IPS-15b (cell line): ENCODE measurements around the gene RYK.
"Not testable (repeated sequence)": the region's sequence is repeated elsewhere in the genome, so short reads cannot be mapped to it uniquely, and the experiment has no call there.

Experiments used
- H3K27me3 ChIP-seq: one replicate; pipeline ENCODE4 v1.6.1; 2013; ENCODE audit warnings: low read length; ENCODE audit not compliant: control insufficient read depth, insufficient read depth
- H3K36me3 ChIP-seq: one replicate; pipeline ENCODE4 v1.6.1; 2013; ENCODE audit warnings: low read length; ENCODE audit not compliant: control insufficient read depth, insufficient read depth
- H3K4me1 ChIP-seq: one replicate; pipeline ENCODE4 v1.6.1; 2013; ENCODE audit warnings: mild to moderate bottlenecking, low read length; ENCODE audit not compliant: control insufficient read depth, insufficient read depth
- H3K4me3 ChIP-seq: one replicate; pipeline ENCODE4 v1.5.1; 2013; ENCODE audit warnings: low read depth, low read length
- H3K9ac ChIP-seq: one replicate; pipeline ENCODE4 v1.6.1; 2013; ENCODE audit warnings: low read depth, mild to moderate bottlenecking, low read length
- H3K9me3 ChIP-seq: one replicate; pipeline ENCODE4 v1.6.1; 2013; ENCODE audit warnings: mild to moderate bottlenecking, low read length; ENCODE audit not compliant: control insufficient read depth, insufficient read depth

Gene RYK

DNA sequence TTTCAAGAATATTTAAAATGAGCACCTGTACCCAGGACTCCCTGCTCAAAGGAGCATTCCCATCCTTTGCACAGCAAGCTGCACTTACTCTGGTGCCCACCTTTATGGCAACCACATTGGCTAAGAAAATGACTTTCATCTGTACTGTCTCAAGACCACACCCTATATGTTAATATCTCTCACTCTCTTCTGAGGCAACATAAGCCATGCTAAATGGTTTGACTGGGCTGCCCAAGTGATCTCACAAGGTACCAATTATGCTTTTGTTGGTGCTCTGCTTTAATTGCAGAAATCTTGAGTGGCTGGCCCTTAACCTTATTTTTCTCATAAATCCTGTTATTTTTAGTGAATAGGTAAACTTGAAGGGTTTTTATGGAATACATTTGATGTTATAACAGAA is 17.7 kb downstream of the RYK start:
- no peaks in the 10 kb centered on the region for H3K36me3 ChIP-seq
- no peaks in the 10 kb centered on the region for H3K9me3 ChIP-seq
- H3K4me3 ChIP-seq: no peak overlapping the region
- no peaks in the 10 kb centered on the region for H3K27me3 ChIP-seq
- peaks cover 6% of the 10 kb centered on the region for H3K4me1 ChIP-seq
- no peak overlapping the region for H3K9ac ChIP-seq

DNA sequence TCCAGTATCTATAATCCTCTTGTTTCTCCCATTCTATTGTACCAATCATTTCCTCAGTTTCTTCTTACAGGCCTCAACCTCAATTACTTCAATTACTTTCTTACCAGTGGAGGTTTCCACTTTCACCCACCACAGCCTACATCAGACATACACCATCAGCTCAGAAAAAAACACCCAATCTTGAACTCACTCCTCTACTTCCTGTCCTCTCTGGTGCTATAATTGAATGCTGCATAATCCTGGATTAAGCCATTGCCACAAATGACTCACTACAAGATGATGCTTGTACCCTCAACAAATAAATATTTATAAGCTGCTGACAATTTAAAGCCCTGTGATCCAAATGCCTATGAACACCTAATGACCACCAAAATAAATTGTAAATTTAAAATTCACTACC is 18.5 kb downstream of the RYK start:
- H3K4me1 ChIP-seq: peaks cover 2% of the 10 kb centered on the region
- H3K4me3 ChIP-seq: no peak overlapping the region
- no peaks in the 10 kb centered on the region for H3K27me3 ChIP-seq
- H3K9me3 ChIP-seq: no peaks in the 10 kb centered on the region
- no peak overlapping the region for H3K9ac ChIP-seq
- no peaks in the 10 kb centered on the region for H3K36me3 ChIP-seq

DNA sequence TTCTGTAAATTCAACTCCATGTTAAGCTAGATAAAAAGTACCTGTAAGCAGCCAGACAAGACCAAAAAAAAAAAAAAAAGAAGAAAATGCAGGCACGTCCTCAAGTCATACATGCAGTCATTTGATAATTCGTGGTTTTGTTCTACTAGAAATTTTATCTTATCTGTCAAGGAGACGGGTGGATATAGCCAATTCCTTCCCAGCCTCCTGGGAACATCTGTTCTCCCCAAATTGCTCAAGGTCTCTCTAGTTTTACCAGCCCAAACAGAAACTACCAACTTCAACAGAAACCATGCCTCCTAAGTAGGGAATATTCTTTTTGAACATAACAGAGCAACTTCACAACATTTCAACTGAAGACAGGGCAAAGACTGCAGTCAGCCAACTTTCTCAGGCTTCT is 19.5 kb downstream of the RYK start:
- Histone ChIP-seq H3K27me3 (no peaks in the 10 kb centered on the region), H3K4me1 (peaks cover 2% of the 10 kb centered on the region), H3K9ac (no peak overlapping the region), H3K4me3 (no peak overlapping the region), H3K9me3 (no peaks in the 10 kb centered on the region), H3K36me3 (no peaks in the 10 kb centered on the region)

GRCh38 chr3:134229038-134229437 is 21.6 kb downstream of the RYK start:
- H3K9me3 ChIP-seq: no peaks in the 10 kb centered on the region
- no peaks in the 10 kb centered on the region for H3K27me3 ChIP-seq
- H3K9ac ChIP-seq: no peak overlapping the region
- no peaks in the 10 kb centered on the region for H3K4me1 ChIP-seq
- no peaks in the 10 kb centered on the region for H3K36me3 ChIP-seq
- no peak overlapping the region for H3K4me3 ChIP-seq

GRCh38 chr3:134228479-134228878 is 22.2 kb downstream of the RYK start:
- no peaks in the 10 kb centered on the region for H3K36me3 ChIP-seq
- H3K4me3 ChIP-seq: no peak overlapping the region
- H3K9me3 ChIP-seq: no peaks in the 10 kb centered on the region
- no peak overlapping the region for H3K9ac ChIP-seq
- H3K27me3 ChIP-seq: no peaks in the 10 kb centered on the region
- peaks cover 3% of the 10 kb centered on the region for H3K4me1 ChIP-seq

DNA sequence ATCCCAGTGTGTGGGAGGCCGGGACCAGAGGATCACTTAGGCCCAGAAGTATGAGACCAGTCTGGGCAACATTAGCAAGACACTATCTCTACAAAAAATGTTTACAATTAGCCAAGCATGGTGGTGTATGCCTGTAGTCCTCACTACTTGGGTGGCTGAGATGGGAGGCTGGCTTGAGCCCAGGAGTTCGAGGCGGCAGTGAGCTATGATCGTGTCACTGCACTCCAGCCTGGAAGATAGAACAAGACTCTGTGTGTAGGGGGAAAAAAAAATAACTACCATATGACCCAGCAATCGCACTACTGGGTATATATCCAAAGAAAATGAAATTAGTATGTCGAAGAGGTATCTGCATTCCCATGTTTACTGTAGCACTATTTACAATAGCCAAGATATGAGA is 22.6 kb downstream of the RYK start:
- no peaks in the 10 kb centered on the region for H3K27me3 ChIP-seq
- no peak overlapping the region for H3K4me3 ChIP-seq
- H3K9ac ChIP-seq: no peak overlapping the region
- no peaks in the 10 kb centered on the region for H3K36me3 ChIP-seq
- H3K9me3 ChIP-seq: no peaks in the 10 kb centered on the region
- peaks cover 5% of the 10 kb centered on the region for H3K4me1 ChIP-seq

DNA sequence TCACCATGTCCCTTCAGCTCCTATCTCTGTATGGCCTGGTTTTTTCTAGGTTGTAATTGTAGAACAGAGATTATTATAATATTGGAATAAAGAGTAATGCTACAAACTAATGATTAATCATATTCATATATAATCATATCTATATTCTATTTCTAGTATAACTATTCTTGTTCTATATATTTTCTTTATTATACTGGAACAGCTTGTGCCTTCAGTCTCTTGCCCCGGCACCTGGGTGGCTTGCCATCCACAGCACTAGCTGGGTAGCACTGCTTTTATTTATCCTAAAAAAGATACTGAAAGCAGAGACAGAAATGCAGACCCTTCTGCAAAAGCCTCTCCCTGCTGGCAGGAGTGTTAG is 25.9 kb downstream of the RYK start:
- H3K27me3 ChIP-seq, H3K9ac ChIP-seq, H3K36me3 ChIP-seq, H3K4me1 ChIP-seq, H3K9me3 ChIP-seq, H3K4me3 ChIP-seq: not testable (repeated sequence)

DNA sequence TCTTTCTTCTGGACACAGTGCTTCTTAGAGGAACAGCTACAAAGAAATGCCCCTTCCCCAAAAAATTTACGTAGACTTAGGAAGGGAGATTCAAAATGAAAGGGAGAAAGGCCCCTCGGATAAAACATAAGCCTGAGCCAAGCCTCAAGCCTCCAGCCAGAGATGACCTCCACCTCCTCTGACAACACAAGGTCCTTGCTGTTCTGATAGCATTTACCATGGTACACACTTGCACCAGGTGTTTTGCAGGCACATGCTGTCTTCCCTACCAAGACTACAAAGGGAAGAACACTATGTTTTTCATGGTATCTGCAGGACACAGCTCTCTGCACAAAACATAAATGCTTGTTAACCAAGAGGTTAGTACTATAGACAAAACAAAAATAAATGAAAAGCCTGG is 27.8 kb downstream of the RYK start:
- Histone ChIP-seq H3K36me3 (no peaks in the 10 kb centered on the region), H3K4me3 (no peak overlapping the region), H3K27me3 (no peaks in the 10 kb centered on the region), H3K9ac (no peak overlapping the region), H3K9me3 (no peaks in the 10 kb centered on the region), H3K4me1 (peaks cover 5% of the 10 kb centered on the region)

DNA sequence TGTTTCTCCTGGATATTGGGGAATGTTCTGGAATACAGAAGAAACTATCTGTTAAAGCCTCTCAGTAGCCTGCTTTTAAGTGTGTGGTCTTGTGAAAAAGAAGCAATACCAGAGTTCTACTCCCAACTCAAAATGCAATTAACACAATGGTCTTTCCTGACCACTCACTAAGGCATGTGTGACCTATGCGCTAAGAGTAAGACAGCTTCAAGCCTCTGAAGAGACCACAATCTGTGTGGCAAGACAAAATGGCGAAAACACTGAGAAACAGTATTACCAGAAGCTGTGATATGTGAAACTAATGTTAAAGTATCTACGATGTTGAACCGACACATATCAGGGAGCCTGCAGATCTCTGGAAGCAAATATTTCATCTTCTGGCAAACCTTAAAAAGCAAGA is 33.8 kb downstream of the RYK start:
- Histone ChIP-seq H3K4me3 (no peak overlapping the region), H3K4me1 (no peaks in the 10 kb centered on the region), H3K9ac (no peak overlapping the region), H3K9me3 (no peaks in the 10 kb centered on the region), H3K36me3 (no peaks in the 10 kb centered on the region), H3K27me3 (no peaks in the 10 kb centered on the region)

GRCh38 chr3:134216191-134216764 is 34.4 kb downstream of the RYK start:
- H3K27me3 ChIP-seq: no peaks in the 10 kb centered on the region
- no peaks in the 10 kb centered on the region for H3K9me3 ChIP-seq
- no peak overlapping the region for H3K9ac ChIP-seq
- no peak overlapping the region for H3K4me3 ChIP-seq
- H3K4me1 ChIP-seq: no peaks in the 10 kb centered on the region
- no peaks in the 10 kb centered on the region for H3K36me3 ChIP-seq

GRCh38 chr3:134214239-134214638 is 36.4 kb downstream of the RYK start:
- Histone ChIP-seq H3K4me1 (no peaks in the 10 kb centered on the region), H3K9me3 (no peaks in the 10 kb centered on the region), H3K27me3 (no peaks in the 10 kb centered on the region), H3K9ac (no peak overlapping the region), H3K4me3 (no peak overlapping the region), H3K36me3 (peaks cover 5% of the 10 kb centered on the region)

DNA sequence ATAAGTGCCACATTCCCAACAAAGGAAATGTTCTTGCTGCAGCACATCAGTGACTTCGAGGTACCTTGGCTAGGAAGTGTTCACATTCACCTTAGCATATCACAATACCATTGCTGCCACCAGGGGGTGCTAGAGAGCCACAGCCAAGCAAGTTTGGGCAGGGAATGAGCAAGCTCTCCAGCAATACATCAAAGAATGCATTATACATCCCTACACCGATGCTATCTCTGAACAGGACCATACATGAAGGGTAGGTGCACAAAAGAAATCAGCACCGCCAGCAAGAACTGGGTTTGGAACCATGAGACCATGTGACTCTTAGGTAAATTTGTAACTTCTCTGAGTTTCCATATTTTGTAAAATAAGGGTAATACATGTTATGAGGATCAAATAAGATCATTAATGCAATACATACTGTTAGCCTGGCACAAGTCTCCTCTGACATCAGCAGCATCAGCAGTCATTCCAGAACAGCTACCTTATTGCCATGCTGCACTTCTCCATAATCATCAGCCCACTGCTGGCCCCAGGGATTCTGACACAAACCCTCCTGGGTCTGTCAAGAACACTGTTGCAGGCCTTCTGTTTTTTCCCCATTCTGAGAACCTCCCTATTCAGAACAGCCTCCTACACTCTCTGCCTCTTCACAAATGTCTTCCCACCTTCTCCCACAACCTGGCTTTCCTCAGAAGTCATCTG is 37.5 kb downstream of the RYK start:
- Histone ChIP-seq H3K9me3 (no peaks in the 10 kb centered on the region), H3K9ac (no peak overlapping the region), H3K27me3 (no peaks in the 10 kb centered on the region), H3K36me3 (peaks cover 5% of the 10 kb centered on the region), H3K4me3 (no peak overlapping the region), H3K4me1 (no peaks in the 10 kb centered on the region)
